Panc1 (cell line): ENCODE data around the gene KLHDC10.

ENCODE experiments used
- CTCF ChIP-seq: fragments of 450-650 bp; IDR thresholded peaks from 2 replicates; pipeline ENCODE4 v1.5.1; 2017; ENCODE audit warnings: mild to moderate bottlenecking
- SIN3A ChIP-seq: IDR thresholded peaks from 2 replicates; pipeline ENCODE4 v1.6.1; 2012; ENCODE audit warnings: low read depth, mild to moderate bottlenecking, low read length, moderate library complexity, borderline replicate concordance; ENCODE audit not compliant: insufficient read depth

GRCh38 chr7:130024390-130024789 is 45.9 kb upstream of the KLHDC10 start:
- TF ChIP-seq SIN3A (no peak), CTCF (no peak)
